GM23248 (cell line): Measurements from ENCODE around the gene AFP. TPM values are rescaled to one million over a fixed set of nuclear protein-coding genes. Genes with fewer than 3 reads are reported as not detected.
"Not testable (repeated sequence)": the region's sequence is repeated elsewhere in the genome, so short reads cannot be mapped to it uniquely, and the experiment has no call there.

Experiments
- DNase-seq: peaks from one replicate; pipeline ENCODE4 v3.0.0-alpha.2; 2015
- H2AFZ ChIP-seq: fragments of 200-600 bp; sonication (generic); 2 replicates; pipeline ENCODE4 v1.6.1; 2016; ENCODE audit warnings: antibody characterized with exemption
- H3F3A ChIP-seq: fragments of 200-600 bp; sonication (generic); 2 replicates; pipeline ENCODE4 v1.6.1; 2016; ENCODE audit warnings: mild to moderate bottlenecking, antibody characterized with exemption, mixed run types; ENCODE audit not compliant: insufficient read depth
- H3K27ac ChIP-seq: fragments of 200-600 bp; sonication (generic); 2 replicates; pipeline ENCODE4 v1.5.1; 2016; ENCODE audit warnings: mild to moderate bottlenecking
- H3K27me3 ChIP-seq: fragments of 200-600 bp; sonication (generic); replicated peaks from 2 replicates; pipeline ENCODE4 v1.6.1; 2016; ENCODE audit warnings: mild to moderate bottlenecking; ENCODE audit not compliant: insufficient read depth
- H3K36me3 ChIP-seq: fragments of 200-600 bp; sonication (generic); 2 replicates; pipeline ENCODE4 v1.6.1; 2016; ENCODE audit warnings: low read depth, mild to moderate bottlenecking
- H3K4me1 ChIP-seq: fragments of 200-600 bp; sonication (generic); 2 replicates; pipeline ENCODE4 v1.6.1; 2016; ENCODE audit warnings: mild to moderate bottlenecking; ENCODE audit not compliant: insufficient read depth
- H3K4me2 ChIP-seq: fragments of 200-600 bp; sonication (generic); one replicate; pipeline ENCODE4 v1.6.1; 2016; ENCODE audit warnings: mild to moderate bottlenecking; ENCODE audit not compliant: unreplicated experiment
- H3K4me3 ChIP-seq: fragments of 200-600 bp; sonication (generic); 2 replicates; pipeline ENCODE4 v1.5.1; 2016; ENCODE audit warnings: mild to moderate bottlenecking
- H3K79me2 ChIP-seq: fragments of 200-600 bp; sonication (generic); 2 replicates; pipeline ENCODE4 v1.6.1; 2016; ENCODE audit warnings: mild to moderate bottlenecking; ENCODE audit not compliant: insufficient read depth
- H3K9ac ChIP-seq: fragments of 200-600 bp; sonication (generic); 2 replicates; pipeline ENCODE4 v1.6.1; 2016; ENCODE audit warnings: mild to moderate bottlenecking
- H3K9me2 ChIP-seq: fragments of 200-600 bp; sonication (generic); 2 replicates; pipeline ENCODE4 v1.6.1; 2016; ENCODE audit warnings: mixed run types, mild to moderate bottlenecking, moderate library complexity; ENCODE audit not compliant: insufficient read depth
- H3K9me3 ChIP-seq: fragments of 200-600 bp; sonication (generic); one replicate; pipeline ENCODE4 v1.6.1; 2017; ENCODE audit warnings: low read depth
- H4K20me1 ChIP-seq: fragments of 200-600 bp; sonication (generic); 2 replicates; pipeline ENCODE4 v1.6.0; 2016; ENCODE audit not compliant: insufficient read depth
- EZH2 ChIP-seq: fragments of 200-600 bp; sonication (generic); IDR thresholded peaks from 2 replicates; pipeline ENCODE4 v1.6.1; 2018; ENCODE audit warnings: antibody characterized with exemption, mild to moderate bottlenecking; ENCODE audit not compliant: insufficient read depth, poor library complexity, severe bottlenecking
- EZH2phosphoT487 ChIP-seq: fragments of 200-600 bp; sonication (generic); IDR thresholded peaks from 2 replicates; pipeline ENCODE4 v1.6.1; 2018; ENCODE audit warnings: antibody characterized with exemption, moderate library complexity, mild to moderate bottlenecking, low read depth; ENCODE audit not compliant: insufficient read depth
- WGBS, 2 experiments: methylation state at CpG; one replicate each; pipeline ENCODE4 v1.1.6; 2015 to 2017; ENCODE audit warnings: low lambda C conversion rate in 2 of 2, low coverage in 1 of 2; ENCODE audit errors: missing lambda C conversion rate in 2 of 2; 5-methylcytosine and 5-hydroxymethylcytosine counted together
- in situ Hi-C: fragments of 300-500 bp; cut with MboI; formaldehyde crosslinking; loops from 2 replicates; pipeline ENCODE4 v1.15.0; 2020
- polyA plus RNA-seq: library from polyadenylated mRNA; unstranded; fragments of >200 nt; fragmentation: Nextera tagmentation; extraction: Ambion mirVana; gene quantifications from 2 replicates; pipeline ENCODE4 v1.2.1, GENCODE V29; 2016
- total RNA-seq: library from RNA; depleted of rRNA; stranded (reverse); fragments of >200 nt; shearing (Covaris generic); gene quantifications from 2 replicates; pipeline ENCODE4 v1.2.3, GENCODE V29; 2014; rRNA removed

Gene AFP
- total RNA-seq: not detected in 2 replicates
- polyA plus RNA-seq: 0.96 and 0.98 TPM in 2 replicates

DNA sequence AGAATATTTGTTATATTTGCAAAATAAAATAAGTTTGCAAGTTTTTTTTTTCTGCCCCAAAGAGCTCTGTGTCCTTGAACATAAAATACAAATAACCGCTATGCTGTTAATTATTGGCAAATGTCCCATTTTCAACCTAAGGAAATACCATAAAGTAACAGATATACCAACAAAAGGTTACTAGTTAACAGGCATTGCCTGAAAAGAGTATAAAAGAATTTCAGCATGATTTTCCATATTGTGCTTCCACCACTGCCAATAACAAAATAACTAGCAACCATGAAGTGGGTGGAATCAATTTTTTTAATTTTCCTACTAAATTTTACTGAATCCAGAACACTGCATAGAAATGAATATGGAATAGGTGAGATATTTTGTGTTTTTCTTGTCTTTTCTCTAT is at the start of gene AFP:
Gene AFP (plus strand): TSS at position 238 of the 400 bp plus-strand sequence. CDS start 42 bp downstream, at position 280.
- Histone ChIP-seq H3K4me1 (no peaks in the 10 kb centered on the region), H2AFZ (no peak within 1 kb of the TSS), H4K20me1 (no peaks in the 10 kb centered on the region), H3K27me3 (peaks cover 7% of the 10 kb centered on the region; the same call in 1 of the 2 replicates), H3K4me3 (no peak within 1 kb of the TSS), H3F3A (no peaks in the 10 kb centered on the region), H3K9me2 (no peaks in the 10 kb centered on the region), H3K79me2 (no peaks in the 10 kb centered on the region), H3K9ac (no peak within 1 kb of the TSS), H3K4me2 (no peak within 1 kb of the TSS), H3K27ac (no peak within 1 kb of the TSS), H3K9me3 (no peaks in the 10 kb centered on the region), H3K36me3 (no peaks in the 10 kb centered on the region)
- TF ChIP-seq EZH2phosphoT487: no peak
- TF ChIP-seq EZH2: no peak
- no peak for DNase-seq
- 85 to 87% methylated on average over 1 of the region's 1 CpG for WGBS, 2 experiments
- in situ Hi-C loops: no loop called here

DNA sequence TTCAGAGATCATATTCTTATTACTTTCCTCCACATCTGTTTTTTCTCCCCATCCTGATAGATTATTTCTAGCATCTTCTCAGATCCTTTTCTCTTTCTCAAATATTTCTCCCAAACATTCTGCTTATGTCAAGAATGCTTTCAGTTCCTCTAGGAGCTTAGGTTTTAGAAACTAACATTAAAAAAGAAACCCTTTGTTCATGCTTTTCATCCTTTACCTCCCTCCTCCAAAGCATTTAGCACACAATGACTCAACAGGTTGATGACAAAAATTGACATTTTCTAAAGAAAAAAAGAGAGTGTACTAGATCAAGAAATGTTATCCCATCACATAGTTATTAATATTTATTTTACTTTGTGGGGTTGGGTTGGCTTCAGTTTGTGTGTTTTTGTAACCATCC is 48.5 kb upstream of the AFP start:
- H3K79me2 ChIP-seq: no peaks in the 10 kb centered on the region
- H4K20me1 ChIP-seq: no peaks in the 10 kb centered on the region
- in situ Hi-C loops: no loop called here
- TF ChIP-seq EZH2: no peak
- no peak for TF ChIP-seq EZH2phosphoT487
- H3F3A ChIP-seq: no peaks in the 10 kb centered on the region
- no peak overlapping the region for H3K4me3 ChIP-seq
- no peaks in the 10 kb centered on the region for H3K9me3 ChIP-seq
- H3K27ac ChIP-seq: no peak overlapping the region
- H3K27me3 ChIP-seq: no peaks in the 10 kb centered on the region; the same call in 1 of the 2 replicates
- no peak for DNase-seq
- H3K9me2 ChIP-seq: no peaks in the 10 kb centered on the region
- no peak overlapping the region for H3K9ac ChIP-seq
- H3K4me2 ChIP-seq: no peak overlapping the region
- H3K4me1 ChIP-seq: no peaks in the 10 kb centered on the region
- H3K36me3 ChIP-seq: no peaks in the 10 kb centered on the region
- H2AFZ ChIP-seq: no peak overlapping the region

DNA sequence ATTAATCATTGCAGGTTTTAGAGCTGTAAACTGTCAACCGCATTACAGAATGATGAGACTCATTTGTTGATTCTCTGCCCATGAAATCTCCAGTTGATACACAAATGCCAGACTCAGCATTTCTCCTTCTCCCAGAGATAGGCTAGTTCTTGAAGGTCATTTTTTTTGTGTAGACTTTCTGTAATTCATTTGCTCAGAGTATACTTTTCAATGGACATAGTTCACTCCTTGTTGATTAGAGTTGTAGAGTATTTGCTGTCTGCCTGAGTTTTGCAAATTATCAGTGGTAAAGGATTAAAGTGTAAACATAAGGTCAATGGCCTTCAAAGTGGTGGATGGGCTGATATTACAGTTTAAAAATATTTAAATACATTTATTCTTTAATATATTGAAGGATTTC is 47.1 kb upstream of the AFP start:
- no peak overlapping the region for H3K9ac ChIP-seq
- WGBS, 2 experiments: 86 to 87% methylated on average over 1 of the region's 1 CpG
- no peaks in the 10 kb centered on the region for H3K79me2 ChIP-seq
- no peaks in the 10 kb centered on the region for H4K20me1 ChIP-seq
- H3F3A ChIP-seq: no peaks in the 10 kb centered on the region
- in situ Hi-C loops: no loop called here
- no peaks in the 10 kb centered on the region; the same call in 1 of the 2 replicates for H3K27me3 ChIP-seq
- H3K36me3 ChIP-seq: no peaks in the 10 kb centered on the region
- no peak for DNase-seq
- no peak overlapping the region for H3K27ac ChIP-seq
- no peak overlapping the region for H2AFZ ChIP-seq
- TF ChIP-seq EZH2 (no peak), EZH2phosphoT487 (no peak)
- H3K9me2 ChIP-seq: no peaks in the 10 kb centered on the region
- no peaks in the 10 kb centered on the region for H3K4me1 ChIP-seq
- no peak overlapping the region for H3K4me3 ChIP-seq
- no peak overlapping the region for H3K4me2 ChIP-seq
- no peaks in the 10 kb centered on the region for H3K9me3 ChIP-seq

DNA sequence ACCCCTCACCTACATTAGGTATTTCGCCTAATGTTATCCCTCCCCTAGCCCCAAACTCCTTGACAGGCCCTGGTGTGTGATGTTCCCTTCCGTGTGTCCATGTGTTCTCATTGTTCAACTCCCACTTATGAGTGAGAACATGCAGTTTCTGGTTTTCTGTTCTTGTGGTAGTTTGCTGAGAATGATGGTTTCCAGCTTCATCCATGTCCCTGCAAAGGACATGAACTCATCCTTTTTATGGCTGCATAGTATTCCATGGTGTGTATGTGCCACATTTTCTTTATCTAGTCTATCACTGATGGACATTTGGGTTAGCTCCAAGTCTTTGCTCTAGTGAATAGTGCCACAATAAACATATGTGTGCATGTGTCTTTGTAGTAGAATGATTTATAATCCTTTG is 46.4 kb upstream of the AFP start:
- DNase-seq, H3K9me3 ChIP-seq, H3K27ac ChIP-seq, H3K4me2 ChIP-seq, H4K20me1 ChIP-seq, H2AFZ ChIP-seq, H3K79me2 ChIP-seq, H3K9me2 ChIP-seq, in situ Hi-C loops, H3K27me3 ChIP-seq, H3K9ac ChIP-seq, H3F3A ChIP-seq, H3K36me3 ChIP-seq, H3K4me1 ChIP-seq, H3K4me3 ChIP-seq: not testable (repeated sequence)
- 58 to 67% methylated on average over 2 of the region's 2 CpGs for WGBS, 2 experiments

DNA sequence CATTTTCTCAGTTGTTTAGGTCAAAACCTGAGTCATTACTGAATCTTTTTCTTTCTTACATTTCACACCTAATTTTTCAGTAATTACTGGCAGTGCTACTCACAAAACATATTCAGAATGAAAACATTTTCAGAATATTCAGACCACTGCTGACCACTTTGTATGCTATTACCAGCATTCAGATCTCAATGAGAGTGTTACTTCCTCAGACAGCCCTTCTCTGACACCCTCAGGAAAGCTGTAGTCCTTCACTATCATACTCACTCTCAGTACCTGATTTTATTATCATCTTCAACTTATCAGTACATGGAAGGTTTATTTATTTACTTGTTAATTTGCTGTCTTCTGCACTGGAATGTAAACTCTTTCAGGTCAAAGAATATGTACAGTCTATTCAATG is 44.2 kb upstream of the AFP start:
- H3K27me3 ChIP-seq: no peaks in the 10 kb centered on the region
- no peak overlapping the region for H3K4me2 ChIP-seq
- in situ Hi-C loops: no loop called here
- no peaks in the 10 kb centered on the region for H3K79me2 ChIP-seq
- H2AFZ ChIP-seq: no peak overlapping the region
- H3K9me3 ChIP-seq: no peaks in the 10 kb centered on the region
- no peak for TF ChIP-seq EZH2
- TF ChIP-seq EZH2phosphoT487: no peak
- H3K4me1 ChIP-seq: no peaks in the 10 kb centered on the region
- H3K27ac ChIP-seq: no peak overlapping the region
- no peaks in the 10 kb centered on the region for H3F3A ChIP-seq
- no peaks in the 10 kb centered on the region for H3K36me3 ChIP-seq
- no peaks in the 10 kb centered on the region for H4K20me1 ChIP-seq
- DNase-seq: no peak
- no peak overlapping the region for H3K9ac ChIP-seq
- H3K9me2 ChIP-seq: no peaks in the 10 kb centered on the region
- no peak overlapping the region for H3K4me3 ChIP-seq
